HEK293 (cell line): ENCODE data around the gene FES.

Experiments
- BCL6B ChIP-seq: fragments of 450-650 bp; formaldehyde crosslinking; IDR thresholded peaks from 2 replicates; pipeline ENCODE4 v1.5.1; 2017; ENCODE audit warnings: missing biosample characterization, missing genetic modification characterization
- GFI1B ChIP-seq: fragments of 450-650 bp; formaldehyde crosslinking; IDR thresholded peaks from 2 replicates; pipeline ENCODE4 v1.5.1; 2016; ENCODE audit warnings: missing biosample characterization, missing genetic modification characterization
- KLF1 ChIP-seq: fragments of 450-650 bp; formaldehyde crosslinking; IDR thresholded peaks from 2 replicates; pipeline ENCODE4 v1.5.1; 2016; ENCODE audit warnings: missing biosample characterization, missing genetic modification characterization
- KLF10 ChIP-seq: fragments of 450-650 bp; IDR thresholded peaks from 2 replicates; pipeline ENCODE4 v1.5.1; 2018; ENCODE audit warnings: missing biosample characterization, mild to moderate bottlenecking, missing genetic modification characterization
- MYNN ChIP-seq: fragments of 450-650 bp; formaldehyde crosslinking; IDR thresholded peaks from 2 replicates; pipeline ENCODE4 v1.5.1; 2016; ENCODE audit warnings: missing biosample characterization, missing genetic modification characterization, borderline replicate concordance
- OSR2 ChIP-seq: fragments of 450-650 bp; formaldehyde crosslinking; IDR thresholded peaks from 2 replicates; pipeline ENCODE4 v1.5.1; 2016; ENCODE audit warnings: missing biosample characterization, missing genetic modification characterization
- PBX3 ChIP-seq: sonication (generic); formaldehyde crosslinking; IDR thresholded peaks from 2 replicates; pipeline ENCODE4 v1.8.1; 2022; ENCODE audit warnings: mild to moderate bottlenecking, moderate library complexity, missing genetic modification reagents
- PRDM10 ChIP-seq: fragments of 450-650 bp; formaldehyde crosslinking; IDR thresholded peaks from 2 replicates; pipeline ENCODE4 v1.5.1; 2016; ENCODE audit warnings: missing biosample characterization, missing genetic modification characterization
- PRDM2 ChIP-seq: fragments of 450-650 bp; formaldehyde crosslinking; IDR thresholded peaks from 2 replicates; pipeline ENCODE4 v1.5.1; 2016; ENCODE audit warnings: missing biosample characterization, missing genetic modification characterization, borderline replicate concordance
- SP2 ChIP-seq: fragments of 450-650 bp; formaldehyde crosslinking; IDR thresholded peaks from 2 replicates; pipeline ENCODE4 v1.5.1; 2016; ENCODE audit warnings: missing biosample characterization, missing genetic modification characterization
- ZBTB1 ChIP-seq: fragments of 450-650 bp; formaldehyde crosslinking; IDR thresholded peaks from 2 replicates; pipeline ENCODE4 v1.5.1; 2016; ENCODE audit warnings: missing biosample characterization, missing genetic modification characterization
- ZBTB20 ChIP-seq: fragments of 450-650 bp; formaldehyde crosslinking; IDR thresholded peaks from 2 replicates; pipeline ENCODE4 v1.5.1; 2016; ENCODE audit warnings: missing biosample characterization, missing genetic modification characterization
- ZFP69B ChIP-seq: fragments of 450-650 bp; formaldehyde crosslinking; IDR thresholded peaks from 2 replicates; pipeline ENCODE4 v1.5.1; 2016; ENCODE audit warnings: missing biosample characterization, missing genetic modification characterization
- ZNF132 ChIP-seq: fragments of 450-650 bp; formaldehyde crosslinking; IDR thresholded peaks from 2 replicates; pipeline ENCODE4 v1.5.1; 2017; ENCODE audit warnings: missing biosample characterization, missing genetic modification characterization, borderline replicate concordance
- ZNF16 ChIP-seq: fragments of 450-650 bp; formaldehyde crosslinking; IDR thresholded peaks from 2 replicates; pipeline ENCODE4 v1.5.1; 2016; ENCODE audit warnings: low read depth, missing biosample characterization, missing genetic modification characterization
- ZNF211 ChIP-seq: fragments of 450-650 bp; formaldehyde crosslinking; IDR thresholded peaks from 2 replicates; pipeline ENCODE4 v1.5.1; 2016; ENCODE audit warnings: low read depth, missing biosample characterization, missing genetic modification characterization
- ZNF23 ChIP-seq: fragments of 450-650 bp; formaldehyde crosslinking; IDR thresholded peaks from 2 replicates; pipeline ENCODE4 v1.5.1; 2016; ENCODE audit warnings: missing biosample characterization, missing genetic modification characterization, borderline replicate concordance
- ZNF292 ChIP-seq: fragments of 450-650 bp; formaldehyde crosslinking; IDR thresholded peaks from 2 replicates; pipeline ENCODE4 v1.5.1; 2016; ENCODE audit warnings: low read depth, missing biosample characterization, missing genetic modification characterization, borderline replicate concordance
- ZNF302 ChIP-seq: fragments of 450-650 bp; formaldehyde crosslinking; IDR thresholded peaks from 2 replicates; pipeline ENCODE4 v1.5.1; 2016; ENCODE audit warnings: missing biosample characterization, missing genetic modification characterization, low read depth
- ZNF324 ChIP-seq: fragments of 450-650 bp; formaldehyde crosslinking; IDR thresholded peaks from 2 replicates; pipeline ENCODE4 v1.5.1; 2016; ENCODE audit warnings: missing biosample characterization, missing genetic modification characterization
- ZNF366 ChIP-seq: fragments of 450-650 bp; formaldehyde crosslinking; conservative IDR thresholded peaks from 2 replicates; pipeline ENCODE4 v1.5.1; 2016; ENCODE audit warnings: missing biosample characterization, missing genetic modification characterization
- ZNF391 ChIP-seq: fragments of 450-650 bp; formaldehyde crosslinking; IDR thresholded peaks from 2 replicates; pipeline ENCODE4 v1.5.1; 2016; ENCODE audit warnings: low read depth, missing biosample characterization, missing genetic modification characterization, borderline replicate concordance
- ZNF404 ChIP-seq: fragments of 450-650 bp; formaldehyde crosslinking; IDR thresholded peaks from 2 replicates; pipeline ENCODE4 v1.5.1; 2017; ENCODE audit warnings: missing biosample characterization, missing genetic modification characterization
- ZNF423 ChIP-seq: fragments of 450-650 bp; formaldehyde crosslinking; IDR thresholded peaks from 2 replicates; pipeline ENCODE4 v1.5.1; 2016; ENCODE audit warnings: missing biosample characterization, missing genetic modification characterization
- ZNF473 ChIP-seq: fragments of 450-650 bp; formaldehyde crosslinking; IDR thresholded peaks from 2 replicates; pipeline ENCODE4 v1.5.1; 2017; ENCODE audit warnings: missing biosample characterization, missing genetic modification characterization
- ZNF585B ChIP-seq: fragments of 450-650 bp; formaldehyde crosslinking; IDR thresholded peaks from 2 replicates; pipeline ENCODE4 v1.5.1; 2016; ENCODE audit warnings: missing biosample characterization, missing genetic modification characterization
- ZNF664 ChIP-seq: fragments of 450-650 bp; formaldehyde crosslinking; IDR thresholded peaks from 2 replicates; pipeline ENCODE4 v1.5.1; 2016; ENCODE audit warnings: missing biosample characterization, missing genetic modification characterization
- ZNF747 ChIP-seq: fragments of 450-650 bp; formaldehyde crosslinking; IDR thresholded peaks from 2 replicates; pipeline ENCODE4 v1.5.1; 2016; ENCODE audit warnings: missing biosample characterization, missing genetic modification characterization
- ZNF791 ChIP-seq: fragments of 450-650 bp; formaldehyde crosslinking; IDR thresholded peaks from 2 replicates; pipeline ENCODE4 v1.5.1; 2016; ENCODE audit warnings: missing biosample characterization, missing genetic modification characterization

The FES gene

GRCh38 chr15:90902040-90902839 lies 17.9 kb downstream of the FES start (continued):
- TF ChIP-seq PRDM2 (tag by site-specific recombination) = no peak
- no peak for TF ChIP-seq GFI1B (tag by site-specific recombination)
- TF ChIP-seq ZNF366 (tag by site-specific recombination) = peak; percentile 56
- no peak for TF ChIP-seq ZNF16 (tag by site-specific recombination)
- TF ChIP-seq OSR2 (tag by site-specific recombination) = no peak
- TF ChIP-seq KLF10 (tag by site-specific recombination) = no peak
- no peak for TF ChIP-seq MYNN (tag by site-specific recombination)
- no peak for TF ChIP-seq ZNF292 (tag by site-specific recombination)
- no peak; the same call in 1 of the 2 replicates for TF ChIP-seq ZFP69B (tag by site-specific recombination)
- TF ChIP-seq KLF1 = no peak
- TF ChIP-seq ZNF23 (tag by site-specific recombination) = no peak
- TF ChIP-seq ZNF664 (tag by site-specific recombination) = peak; percentile 32; the same call in 1 of the 2 replicates
- TF ChIP-seq ZNF302 = no peak
- TF ChIP-seq ZNF791 = no peak
- no peak for TF ChIP-seq ZNF391 (tag by site-specific recombination)
- peak; percentile 85 for TF ChIP-seq PRDM10 (tag by site-specific recombination)
- no peak for TF ChIP-seq ZNF423 (tag by site-specific recombination)
- peak; percentile 89 for TF ChIP-seq ZBTB20 (tag by site-specific recombination)
- no peak for TF ChIP-seq ZNF747 (tag by site-specific recombination)
- no peak for TF ChIP-seq ZNF132
- no peak for TF ChIP-seq ZNF473 (tag by site-specific recombination)
- peak; percentile 55; the same call in 1 of the 2 replicates for TF ChIP-seq ZNF324 (tag by site-specific recombination)
- TF ChIP-seq BCL6B (tag by site-specific recombination) = no peak
- no peak for TF ChIP-seq ZNF585B (tag by site-specific recombination)
- no peak for TF ChIP-seq ZBTB1 (tag by site-specific recombination)
- no peak for TF ChIP-seq PBX3
- peak; percentile 40 for TF ChIP-seq SP2 (tag by site-specific recombination)
- TF ChIP-seq ZNF211 = no peak
- TF ChIP-seq ZNF404 = no peak
